Measurements from ENCODE around the gene DENND10.

DENND10 gene

DNA sequence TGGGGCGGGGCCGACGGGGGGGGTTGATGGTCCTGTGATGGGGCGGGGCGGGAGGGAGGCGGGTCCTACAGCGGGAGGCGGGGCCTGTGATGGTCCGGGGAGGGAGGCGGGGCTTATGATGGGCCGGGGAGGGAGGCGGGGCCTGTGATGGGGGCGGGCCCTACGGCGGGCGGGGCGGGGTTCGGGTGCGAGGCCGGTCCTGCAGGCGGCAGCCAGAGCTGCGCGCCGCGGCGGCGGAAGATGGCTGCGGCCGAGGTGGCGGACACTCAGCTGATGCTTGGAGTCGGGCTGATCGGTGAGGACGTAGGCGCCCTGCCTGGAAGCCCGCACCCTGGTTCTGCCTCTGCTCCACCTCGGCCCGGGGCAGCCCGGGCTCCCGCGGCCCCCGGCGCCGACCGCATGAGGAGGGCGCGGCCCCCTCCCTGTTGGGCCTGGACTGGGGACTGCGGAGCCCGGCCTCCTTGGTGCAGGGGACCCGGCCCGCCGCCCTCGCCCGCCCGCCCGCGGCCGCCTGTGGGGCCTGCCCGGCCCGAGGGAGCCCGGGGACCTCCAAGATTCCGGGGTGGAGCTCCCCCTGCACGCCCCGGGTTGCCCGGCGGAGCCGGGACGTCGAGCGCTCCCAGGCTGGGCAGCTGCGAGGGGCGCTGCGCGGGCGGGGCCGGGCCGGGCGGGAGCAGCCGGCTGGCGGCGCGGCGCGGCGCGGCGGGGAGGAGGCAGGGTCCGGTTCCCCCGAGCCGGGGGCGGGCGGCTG lies at the start of gene DENND10:
DENND10 (plus strand) TSS at position 211 of the 751 bp plus-strand sequence; CDS start at position 241, 30 bp downstream.
- no peak within 1 kb of the TSS for H3K27ac ChIP-seq (ENCODE audit: low read length)
- no peaks in the 10 kb centered on the region for H3K9me3 ChIP-seq (ENCODE audit: control insufficient read depth, low read depth, low read length)
- H3K9ac ChIP-seq (ENCODE audit: low read length), result peak within 1 kb of the TSS; percentile 27
- peak within 1 kb of the TSS; percentile 82 for H3K4me3 ChIP-seq (ENCODE audit: low read length)
- H3K36me3 ChIP-seq (ENCODE audit: control insufficient read depth, low read depth, low read length), result peaks cover 7% of the 10 kb centered on the region
- H3K27me3 ChIP-seq (ENCODE audit: control insufficient read depth, insufficient read depth, low read length), result no peaks in the 10 kb centered on the region
- no peaks in the 10 kb centered on the region for H3K4me1 ChIP-seq (ENCODE audit: control insufficient read depth, low read depth, low read length)

- no peak overlapping the region for H3K4me3 ChIP-seq (ENCODE audit: low read length)
- peaks cover 95% of the 10 kb centered on the region for H3K36me3 ChIP-seq (ENCODE audit: control insufficient read depth, low read depth, low read length)
- H3K9me3 ChIP-seq (ENCODE audit: control insufficient read depth, low read depth, low read length), result no peaks in the 10 kb centered on the region
- H3K27ac ChIP-seq (ENCODE audit: low read length), result no peak overlapping the region
- H3K4me1 ChIP-seq (ENCODE audit: control insufficient read depth, low read depth, low read length), result no peaks in the 10 kb centered on the region
- H3K27me3 ChIP-seq (ENCODE audit: control insufficient read depth, insufficient read depth, low read length), result no peaks in the 10 kb centered on the region
- no peak overlapping the region for H3K9ac ChIP-seq (ENCODE audit: low read length)
These were observed 48.4 kb upstream of the DENND10 start for GRCh38 chr10:119055472-119055871.

GRCh38 chr10:119058010-119058409 lies 45.9 kb upstream of the DENND10 start:
- Histone ChIP-seq H3K4me3 (ENCODE audit: low read length) (no peak overlapping the region), H3K9me3 (ENCODE audit: control insufficient read depth, low read depth, low read length) (no peaks in the 10 kb centered on the region), H3K27me3 (ENCODE audit: control insufficient read depth, insufficient read depth, low read length) (no peaks in the 10 kb centered on the region), H3K9ac (ENCODE audit: low read length) (no peak overlapping the region), H3K27ac (ENCODE audit: low read length) (no peak overlapping the region), H3K36me3 (ENCODE audit: control insufficient read depth, low read depth, low read length) (peaks cover 93% of the 10 kb centered on the region), H3K4me1 (ENCODE audit: control insufficient read depth, low read depth, low read length) (no peaks in the 10 kb centered on the region)

GRCh38 chr10:119059557-119059956 lies 44.4 kb upstream of the DENND10 start:
- Histone ChIP-seq H3K9ac (ENCODE audit: low read length) (no peak overlapping the region), H3K36me3 (ENCODE audit: control insufficient read depth, low read depth, low read length) (peaks cover 95% of the 10 kb centered on the region), H3K4me3 (ENCODE audit: low read length) (no peak overlapping the region), H3K4me1 (ENCODE audit: control insufficient read depth, low read depth, low read length) (no peaks in the 10 kb centered on the region), H3K27ac (ENCODE audit: low read length) (no peak overlapping the region), H3K9me3 (ENCODE audit: control insufficient read depth, low read depth, low read length) (no peaks in the 10 kb centered on the region), H3K27me3 (ENCODE audit: control insufficient read depth, insufficient read depth, low read length) (no peaks in the 10 kb centered on the region)

GRCh38 chr10:119060107-119060506 lies 43.8 kb upstream of the DENND10 start:
- Histone ChIP-seq H3K36me3 (ENCODE audit: control insufficient read depth, low read depth, low read length) (peaks cover 95% of the 10 kb centered on the region), H3K4me3 (ENCODE audit: low read length) (no peak overlapping the region), H3K27me3 (ENCODE audit: control insufficient read depth, insufficient read depth, low read length) (no peaks in the 10 kb centered on the region), H3K4me1 (ENCODE audit: control insufficient read depth, low read depth, low read length) (no peaks in the 10 kb centered on the region), H3K9me3 (ENCODE audit: control insufficient read depth, low read depth, low read length) (no peaks in the 10 kb centered on the region), H3K9ac (ENCODE audit: low read length) (no peak overlapping the region), H3K27ac (ENCODE audit: low read length) (no peak overlapping the region)

GRCh38 chr10:119061352-119061751 lies 42.6 kb upstream of the DENND10 start:
- Histone ChIP-seq H3K27me3 (ENCODE audit: control insufficient read depth, insufficient read depth, low read length) (no peaks in the 10 kb centered on the region), H3K4me1 (ENCODE audit: control insufficient read depth, low read depth, low read length) (no peaks in the 10 kb centered on the region), H3K36me3 (ENCODE audit: control insufficient read depth, low read depth, low read length) (peaks cover 94% of the 10 kb centered on the region), H3K9ac (ENCODE audit: low read length) (no peak overlapping the region), H3K4me3 (ENCODE audit: low read length) (no peak overlapping the region), H3K9me3 (ENCODE audit: control insufficient read depth, low read depth, low read length) (no peaks in the 10 kb centered on the region), H3K27ac (ENCODE audit: low read length) (no peak overlapping the region)

DNA sequence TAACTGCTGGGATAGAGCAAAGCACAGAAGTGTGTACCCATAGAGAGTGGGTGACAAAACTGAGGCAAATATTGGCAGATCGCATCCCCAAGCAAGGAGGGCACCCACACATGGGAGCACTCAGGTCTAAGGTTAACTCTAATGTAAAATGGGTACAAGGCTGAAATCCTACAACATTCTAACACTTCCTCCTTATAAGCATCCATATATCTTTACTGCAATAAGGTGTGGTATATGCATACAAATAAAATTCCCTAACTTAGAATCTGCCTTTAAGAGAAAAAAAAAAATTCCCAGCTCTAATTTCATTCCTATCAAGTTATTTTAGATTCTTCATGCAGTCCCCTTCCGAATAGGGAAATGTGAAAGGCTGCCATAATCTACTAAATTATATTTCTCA lies 42.0 kb upstream of the DENND10 start:
- Histone ChIP-seq H3K9me3 (ENCODE audit: control insufficient read depth, low read depth, low read length) (no peaks in the 10 kb centered on the region), H3K27me3 (ENCODE audit: control insufficient read depth, insufficient read depth, low read length) (no peaks in the 10 kb centered on the region), H3K4me1 (ENCODE audit: control insufficient read depth, low read depth, low read length) (no peaks in the 10 kb centered on the region), H3K4me3 (ENCODE audit: low read length) (no peak overlapping the region), H3K9ac (ENCODE audit: low read length) (no peak overlapping the region), H3K36me3 (ENCODE audit: control insufficient read depth, low read depth, low read length) (peaks cover 94% of the 10 kb centered on the region), H3K27ac (ENCODE audit: low read length) (no peak overlapping the region)

DNA sequence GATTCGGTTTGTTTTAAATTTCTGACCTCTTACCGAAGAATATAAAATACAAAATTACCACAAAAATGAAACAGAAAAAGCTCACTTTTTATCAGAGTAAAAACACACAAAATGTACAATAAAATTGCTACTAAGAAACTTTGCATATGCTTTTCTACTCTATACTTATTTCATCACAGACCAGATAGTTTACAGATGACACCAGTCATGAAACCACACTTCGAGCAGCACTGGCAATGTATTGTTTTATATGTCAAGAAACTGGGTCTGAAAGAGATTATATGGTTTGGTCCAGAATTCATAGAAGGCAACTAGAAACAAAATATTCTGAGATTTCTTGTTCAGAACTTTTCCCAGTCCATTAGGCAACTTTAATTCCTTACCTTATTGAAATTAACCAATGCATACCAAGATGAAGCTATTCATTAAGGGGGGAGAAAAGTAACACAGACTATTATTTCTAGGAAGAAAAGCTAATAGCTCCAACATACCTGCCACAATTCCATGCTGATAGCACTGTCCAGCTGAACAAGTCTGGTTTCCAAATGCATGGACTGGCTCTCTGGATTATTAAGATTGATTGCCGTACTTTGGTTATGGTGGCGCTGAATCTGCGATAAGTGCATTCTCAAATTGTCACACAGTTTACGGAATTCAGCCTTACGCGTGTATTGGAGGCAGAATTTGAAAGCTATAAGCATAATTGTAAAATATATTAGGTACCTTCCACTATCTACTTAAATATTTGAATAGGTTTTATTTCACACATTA lies 33.3 kb upstream of the DENND10 start:
- no peak overlapping the region for H3K9ac ChIP-seq (ENCODE audit: low read length)
- peaks cover 77% of the 10 kb centered on the region for H3K36me3 ChIP-seq (ENCODE audit: control insufficient read depth, low read depth, low read length)
- no peaks in the 10 kb centered on the region for H3K27me3 ChIP-seq (ENCODE audit: control insufficient read depth, insufficient read depth, low read length)
- H3K4me1 ChIP-seq (ENCODE audit: control insufficient read depth, low read depth, low read length), result no peaks in the 10 kb centered on the region
- H3K9me3 ChIP-seq (ENCODE audit: control insufficient read depth, low read depth, low read length), result no peaks in the 10 kb centered on the region
- no peak overlapping the region for H3K27ac ChIP-seq (ENCODE audit: low read length)
- H3K4me3 ChIP-seq (ENCODE audit: low read length), result no peak overlapping the region

- no peak overlapping the region for H3K4me3 ChIP-seq (ENCODE audit: low read length)
- H3K27me3 ChIP-seq (ENCODE audit: control insufficient read depth, insufficient read depth, low read length), result no peaks in the 10 kb centered on the region
- H3K4me1 ChIP-seq (ENCODE audit: control insufficient read depth, low read depth, low read length), result peaks cover 8% of the 10 kb centered on the region
- H3K27ac ChIP-seq (ENCODE audit: low read length), result no peak overlapping the region
- H3K9ac ChIP-seq (ENCODE audit: low read length), result no peak overlapping the region
- no peaks in the 10 kb centered on the region for H3K9me3 ChIP-seq (ENCODE audit: control insufficient read depth, low read depth, low read length)
- peaks cover 59% of the 10 kb centered on the region for H3K36me3 ChIP-seq (ENCODE audit: control insufficient read depth, low read depth, low read length)
These were observed 30.3 kb upstream of the DENND10 start for GRCh38 chr10:119073584-119073983.

DNA sequence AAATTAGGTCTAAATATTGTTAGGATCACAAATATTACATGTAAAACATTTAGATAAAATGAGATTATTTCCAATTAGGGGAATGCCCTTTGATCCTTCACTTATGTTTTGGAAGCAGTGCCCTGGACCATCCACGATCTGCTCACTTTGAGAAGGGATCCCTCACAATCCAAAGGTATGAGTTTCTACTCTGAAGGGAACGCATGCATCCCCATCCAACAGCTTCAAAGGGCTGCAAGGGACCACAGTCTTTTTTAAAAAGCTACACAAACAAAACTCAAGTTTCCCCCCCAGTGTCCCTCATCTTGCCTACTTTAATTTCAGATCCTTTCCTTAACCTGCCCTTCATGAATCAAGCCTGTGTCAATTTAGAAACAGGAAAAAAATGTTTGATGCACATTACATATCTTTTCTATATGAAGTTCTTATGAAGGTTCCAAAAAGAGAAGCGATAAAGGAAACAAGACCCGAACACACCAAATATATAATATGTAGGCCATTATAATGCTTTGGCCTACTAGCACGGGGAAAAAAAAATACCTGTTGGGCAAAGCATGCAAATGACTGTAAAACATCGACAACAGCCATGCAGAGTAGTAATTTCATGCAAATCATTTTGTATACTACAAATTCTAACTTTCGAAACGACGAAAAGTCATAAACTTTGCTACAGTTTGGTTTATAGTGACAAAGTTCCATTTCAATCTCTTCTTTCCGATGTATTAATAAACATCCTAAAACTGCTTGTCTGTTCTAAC lies 25.3 kb upstream of the DENND10 start:
- Histone ChIP-seq H3K27ac (ENCODE audit: low read length) (no peak overlapping the region), H3K9ac (ENCODE audit: low read length) (peak overlapping the region; percentile 100), H3K36me3 (ENCODE audit: control insufficient read depth, low read depth, low read length) (peaks cover 14% of the 10 kb centered on the region)

More for the DNA sequence above, 25.3 kb upstream of the DENND10 start:
- Histone ChIP-seq H3K9me3 (ENCODE audit: control insufficient read depth, low read depth, low read length) (no peaks in the 10 kb centered on the region), H3K4me1 (ENCODE audit: control insufficient read depth, low read depth, low read length) (peaks cover 10% of the 10 kb centered on the region), H3K27me3 (ENCODE audit: control insufficient read depth, insufficient read depth, low read length) (no peaks in the 10 kb centered on the region), H3K4me3 (ENCODE audit: low read length) (peak overlapping the region; percentile 81)

Measured in iPS-18a (cell line).